ENCODE results near the gene SPAG6.
A peak's percentile ranks its signal among the peaks of the same experiment; 100 is the strongest.
"Not testable (repeated sequence)": the region's sequence is repeated elsewhere in the genome, so short reads cannot be mapped to it uniquely, and the experiment has no call there.

Gene SPAG6

GRCh38 chr10:22345301-22346095, at the start of gene SPAG6:
Gene SPAG6, plus strand, starts transcription at chr10:22345496. Its CDS starts 116 bp downstream, at chr10:22345612.
- peak; percentile 84 for DNase-seq

DNA sequence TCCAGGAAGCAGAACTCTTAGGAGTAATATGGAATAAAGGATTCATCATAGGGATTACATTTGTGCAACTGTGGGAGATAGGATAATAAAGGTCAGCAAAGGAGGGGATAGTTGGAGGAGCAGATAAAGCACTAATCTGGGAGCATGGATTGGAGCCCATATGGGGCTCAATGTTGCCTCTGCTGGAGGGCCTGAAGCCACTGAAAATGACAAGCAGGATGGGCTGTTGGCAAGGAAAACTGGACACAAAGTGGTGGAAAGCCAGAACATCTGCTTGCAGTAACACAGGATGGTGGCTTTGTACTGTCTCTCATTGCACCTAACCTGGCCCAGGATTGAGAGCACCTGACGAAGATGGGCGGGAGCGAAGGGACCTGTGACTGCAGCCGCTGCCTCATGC, 44.1 kb upstream of the SPAG6 start:
- DNase-seq, result no peak

DNA sequence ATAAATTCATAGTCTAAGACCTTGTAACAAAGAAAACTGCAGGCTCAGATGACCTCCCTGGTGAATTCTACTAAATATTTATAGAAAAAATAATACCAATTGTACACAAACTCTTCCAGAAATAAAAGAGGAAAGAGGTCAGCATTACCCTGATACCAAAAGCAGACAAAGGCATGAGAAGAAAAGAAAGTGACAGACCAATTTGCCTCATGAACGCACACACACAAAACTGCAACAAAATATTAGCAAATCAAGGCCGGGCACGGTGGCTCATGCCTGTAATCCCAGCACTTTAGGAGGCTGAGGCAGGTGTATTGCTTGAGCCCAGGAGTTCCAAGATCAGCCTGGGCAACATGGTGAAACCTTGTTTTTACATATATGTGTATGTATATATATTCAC, 41.8 kb upstream of the SPAG6 start:
- no peak for DNase-seq

DNA sequence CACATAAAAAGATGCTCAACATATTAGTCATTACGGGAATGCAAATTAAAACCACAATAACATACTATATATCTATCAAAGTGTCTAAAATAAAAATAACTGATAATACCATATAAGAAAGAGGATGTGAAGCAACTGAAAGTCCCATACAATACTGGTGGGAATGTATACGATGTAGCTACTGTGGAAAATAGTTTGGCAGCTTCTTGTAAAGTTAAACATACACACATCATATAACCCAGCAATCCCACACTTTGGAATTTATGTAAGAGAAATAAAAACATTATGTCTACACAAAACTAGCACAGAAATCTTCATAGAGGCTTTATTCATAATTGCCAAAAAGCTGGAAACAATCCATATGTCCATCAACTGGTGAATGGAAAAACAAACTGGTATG, 39.6 kb upstream of the SPAG6 start:
- DNase-seq, result no peak

GRCh38 chr10:22308390-22308789, 36.9 kb upstream of the SPAG6 start:
- peak; percentile 10 for DNase-seq

GRCh38 chr10:22309180-22310000, 35.9 kb upstream of the SPAG6 start:
- no peak for DNase-seq

- DNase-seq, result not testable (repeated sequence)
Measured at GRCh38 chr10:22310012-22310411, 35.3 kb upstream of the SPAG6 start.

DNA sequence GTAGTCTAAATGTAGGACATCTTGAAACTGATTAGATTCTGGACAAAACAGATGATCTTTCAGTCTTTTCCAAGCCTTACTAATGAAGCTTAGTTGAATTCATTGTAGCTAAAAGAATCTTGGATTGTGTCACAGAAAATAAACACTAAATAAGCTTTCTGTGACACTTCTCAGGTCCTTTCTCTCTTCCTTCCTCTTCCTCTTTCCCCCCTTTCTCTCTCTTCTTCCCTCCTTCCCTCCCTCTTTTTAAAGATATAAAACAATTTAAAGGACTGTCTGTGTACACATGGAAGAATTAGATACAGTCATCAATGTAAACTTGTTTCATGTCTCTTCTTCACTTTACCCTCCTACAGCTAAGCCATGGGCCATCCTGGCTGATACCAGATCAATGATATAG, 34.4 kb upstream of the SPAG6 start:
- DNase-seq, result no peak

- no peak for DNase-seq
Measured at GRCh38 chr10:22314852-22315251, 30.4 kb upstream of the SPAG6 start.

DNA sequence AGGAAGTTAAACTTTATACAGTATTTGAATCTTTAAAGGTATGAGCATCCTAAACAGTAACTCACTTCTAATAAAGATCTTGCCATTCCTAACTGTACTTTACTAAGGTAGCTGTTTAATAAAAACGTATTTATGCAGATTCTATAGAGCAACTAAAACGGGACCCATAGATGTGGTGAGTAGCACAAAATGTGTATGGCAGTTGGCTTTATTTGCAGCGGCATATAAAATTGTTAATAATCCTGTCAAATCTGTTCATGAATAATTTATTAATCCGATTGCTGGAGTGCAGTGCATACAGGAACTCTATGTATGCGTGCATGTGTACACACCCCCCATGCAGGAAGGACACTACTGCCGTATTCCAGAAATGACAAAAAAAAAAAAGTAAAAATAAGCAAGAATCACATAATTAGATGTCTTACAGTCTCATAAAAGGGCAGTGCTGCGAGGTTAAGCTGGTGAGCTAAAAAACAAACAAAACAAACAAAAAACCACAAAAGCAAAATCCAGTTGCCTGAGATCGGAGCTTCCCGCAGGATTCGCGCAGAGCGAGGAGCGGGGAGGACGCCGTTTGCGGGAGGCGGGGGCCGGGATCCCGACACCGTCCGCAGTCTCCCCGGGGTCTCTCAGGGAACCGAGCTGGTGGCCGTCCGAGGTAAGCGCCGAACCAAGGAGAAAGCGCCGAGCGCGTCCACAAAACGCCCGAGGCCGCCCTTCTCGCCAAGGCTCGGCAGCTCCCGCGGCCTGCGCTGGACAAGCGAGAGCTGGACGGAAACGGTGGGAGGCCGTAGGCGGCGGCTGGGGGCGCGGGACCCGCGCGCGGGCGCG, 29.6 kb upstream of the SPAG6 start:
- peak; percentile 39 for DNase-seq

- peak; percentile 90 for DNase-seq
Measured at GRCh38 chr10:22316286-22317075, 28.8 kb upstream of the SPAG6 start, which contains the start of gene COMMD3. Gene COMMD3, plus strand, starts transcription at chr10:22316388. Its CDS starts 30 bp downstream, at chr10:22316418.

DNA sequence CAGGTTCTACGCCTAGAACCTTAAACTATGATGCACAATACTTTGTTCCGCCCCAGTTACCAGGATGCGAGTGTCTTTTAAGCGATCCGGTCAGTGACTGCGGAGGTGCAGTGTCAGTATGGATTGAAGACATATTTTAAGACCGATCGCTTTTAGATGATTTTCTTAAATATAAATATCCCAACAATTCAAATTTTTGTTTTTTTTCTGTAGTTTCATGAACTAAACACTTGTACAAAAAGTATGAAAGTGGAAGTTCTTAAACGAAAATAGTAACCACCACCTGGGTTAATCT, 28.3 kb upstream of the SPAG6 start:
- peak; percentile 62 for DNase-seq

- no peak for DNase-seq
Measured at GRCh38 chr10:22317771-22318565, 27.3 kb upstream of the SPAG6 start.

DNA sequence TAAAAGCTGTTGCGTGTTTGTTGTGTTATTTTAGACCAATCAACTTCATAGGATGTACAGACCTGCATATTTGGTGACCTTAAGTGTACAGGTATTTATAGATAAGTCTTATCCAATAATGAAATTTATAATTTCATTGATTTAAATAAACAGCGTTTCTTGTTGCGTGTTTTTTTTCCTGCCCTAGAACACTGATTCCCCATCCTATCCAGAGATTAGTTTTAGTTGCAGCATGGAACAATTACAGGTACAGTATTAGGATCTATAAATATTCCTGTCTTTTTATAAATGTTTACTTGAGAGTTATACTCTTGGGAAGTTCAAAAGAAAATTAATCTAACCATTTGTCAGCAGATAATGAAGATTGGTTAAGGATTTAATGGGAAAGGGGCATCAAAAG, 26.5 kb upstream of the SPAG6 start:
- no peak for DNase-seq

GRCh38 chr10:22319547-22319979, 25.7 kb upstream of the SPAG6 start:
- no peak for DNase-seq

GRCh38 chr10:22319980-22320558, 25.2 kb upstream of the SPAG6 start:
- no peak for DNase-seq

DNA sequence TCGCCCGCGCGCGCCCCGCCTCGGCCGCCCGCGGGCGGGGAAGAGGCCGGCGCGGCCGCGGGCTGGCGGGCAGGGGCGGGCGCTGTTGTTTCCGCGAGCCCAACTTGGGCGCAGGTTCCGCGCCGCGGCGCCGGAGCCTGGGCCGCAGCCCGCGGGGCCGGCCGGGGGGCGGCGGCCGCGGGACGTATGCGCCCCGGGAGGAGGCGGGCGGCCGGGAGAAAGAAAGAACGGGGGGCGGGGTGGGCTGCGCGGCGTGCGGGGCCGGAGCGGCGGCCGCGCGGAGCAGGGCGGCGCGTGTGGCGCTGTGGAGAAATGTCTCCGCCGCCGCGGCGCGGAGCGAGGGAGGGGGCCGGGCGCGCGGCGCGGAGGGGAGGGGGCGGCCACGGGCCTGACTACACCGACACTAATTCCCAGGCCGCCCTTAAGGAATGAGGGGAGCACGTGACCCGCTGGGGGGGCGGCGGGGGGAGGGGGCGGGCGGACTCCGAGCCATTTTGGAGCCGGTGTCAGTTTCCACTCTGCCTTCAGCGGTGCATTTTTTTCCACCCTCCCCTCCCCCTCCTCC, 24.6 kb upstream of the SPAG6 start, which contains the start of gene BMI1:
TSS of gene BMI1 (plus strand) at position 509 of the 565 bp plus-strand sequence. CDS start 5,351 bp downstream, outside the sequence.
- peak; percentile 86 for DNase-seq

DNA sequence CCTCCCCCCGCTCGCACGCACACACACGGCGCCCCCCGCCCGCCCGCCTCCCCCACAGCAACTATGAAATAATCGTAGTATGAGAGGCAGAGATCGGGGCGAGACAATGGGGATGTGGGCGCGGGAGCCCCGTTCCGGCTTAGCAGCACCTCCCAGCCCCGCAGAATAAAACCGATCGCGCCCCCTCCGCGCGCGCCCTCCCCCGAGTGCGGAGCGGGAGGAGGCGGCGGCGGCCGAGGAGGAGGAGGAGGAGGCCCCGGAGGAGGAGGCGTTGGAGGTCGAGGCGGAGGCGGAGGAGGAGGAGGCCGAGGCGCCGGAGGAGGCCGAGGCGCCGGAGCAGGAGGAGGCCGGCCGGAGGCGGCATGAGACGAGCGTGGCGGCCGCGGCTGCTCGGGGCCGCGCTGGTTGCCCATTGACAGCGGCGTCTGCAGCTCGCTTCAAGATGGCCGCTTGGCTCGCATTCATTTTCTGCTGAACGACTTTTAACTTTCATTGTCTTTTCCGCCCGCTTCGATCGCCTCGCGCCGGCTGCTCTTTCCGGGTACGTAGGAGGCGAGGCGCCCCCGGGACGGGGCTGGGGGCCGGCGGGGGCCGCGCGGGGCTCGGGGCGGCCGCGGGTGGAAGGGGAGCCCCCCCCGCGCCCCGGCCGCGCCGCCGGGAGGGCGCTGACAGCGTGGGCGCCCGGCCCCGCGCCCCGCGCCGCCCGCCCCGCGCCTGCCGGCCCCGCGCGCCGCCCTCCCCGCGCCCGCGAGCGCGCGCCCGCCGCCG, 24.0 kb upstream of the SPAG6 start:
- peak; percentile 78 for DNase-seq

DNA sequence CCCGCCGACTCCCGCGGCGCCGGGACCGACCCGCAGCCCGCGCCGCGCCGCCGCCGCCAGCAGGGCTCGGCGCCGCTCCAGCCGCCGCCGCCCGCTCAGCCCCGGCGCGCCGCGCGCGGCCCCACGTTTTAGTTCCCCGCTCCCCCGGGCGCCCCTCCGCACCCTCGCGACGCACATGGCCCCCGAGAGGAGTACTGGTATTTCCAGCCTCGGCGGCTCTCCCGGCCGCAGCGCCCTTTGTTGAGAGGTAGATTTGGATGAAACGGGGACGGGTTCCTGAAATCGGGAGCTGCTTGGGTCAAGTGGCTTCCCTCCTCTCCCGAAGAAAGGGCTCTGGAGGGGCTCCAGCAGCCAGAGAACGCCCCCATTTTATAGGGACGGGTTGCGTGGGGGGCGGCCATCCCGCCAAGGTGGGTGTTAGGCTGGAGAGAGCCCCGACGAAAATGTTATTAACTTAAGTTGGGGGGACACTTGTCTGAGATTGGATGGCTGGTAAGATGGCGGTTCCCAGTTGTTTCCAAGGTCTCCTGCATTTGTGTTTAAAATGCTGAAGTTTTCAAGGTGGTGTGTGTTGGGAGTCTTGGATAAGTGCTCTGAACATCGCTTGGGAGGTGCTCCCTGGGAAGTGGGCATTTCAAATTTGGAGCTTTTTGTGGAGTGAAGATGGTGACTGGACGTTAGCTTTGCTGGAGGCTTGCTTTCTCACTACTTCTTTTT, 23.2 kb upstream of the SPAG6 start:
- peak; percentile 39 for DNase-seq

Measured in NCI-H69 (cell line).